GM10847 (cell line): ENCODE measurements around the gene PRMT9.

Experiments
- POLR2A ChIP-seq: IDR thresholded peaks from 2 replicates; pipeline ENCODE4 v1.6.1; 2011; ENCODE audit not compliant: insufficient read length; ENCODE audit errors: extremely low read depth

The PRMT9 gene

GRCh38 chr4:147597561-147597960 is 86.4 kb downstream of the PRMT9 start:
- TF ChIP-seq POLR2A, result no peak

- TF ChIP-seq POLR2A, result no peak
Measured at GRCh38 chr4:147596981-147597380, 87.0 kb downstream of the PRMT9 start.

- TF ChIP-seq POLR2A, result no peak
Measured at GRCh38 chr4:147596377-147596776, 87.6 kb downstream of the PRMT9 start.

GRCh38 chr4:147594578-147594977 is 89.4 kb downstream of the PRMT9 start:
- TF ChIP-seq POLR2A, result no peak

GRCh38 chr4:147594107-147594506 is 89.9 kb downstream of the PRMT9 start:
- no peak for TF ChIP-seq POLR2A

- no peak for TF ChIP-seq POLR2A
Measured at GRCh38 chr4:147591106-147591505, 92.9 kb downstream of the PRMT9 start.

GRCh38 chr4:147590249-147590920 is 93.6 kb downstream of the PRMT9 start:
- no peak for TF ChIP-seq POLR2A

GRCh38 chr4:147589586-147589985 is 94.4 kb downstream of the PRMT9 start:
- TF ChIP-seq POLR2A, result no peak
